Kidney epithelial cell (primary cell): Measurements from ENCODE around the gene DARS1. TPM values are rescaled to one million over a fixed set of nuclear protein-coding genes. Genes with fewer than 3 reads are reported as not detected.

Experiments used
- DNase-seq: peaks from one replicate; pipeline ENCODE4 v3.0.0-alpha.2; 2010; ENCODE audit warnings: low read depth
- H3K27me3 ChIP-seq: 2 replicates; pipeline ENCODE4 v1.6.0; 2011; ENCODE audit warnings: low read length; ENCODE audit not compliant: control insufficient read depth, insufficient read depth
- H3K36me3 ChIP-seq: 2 replicates; pipeline ENCODE4 v1.5.1; 2011; ENCODE audit warnings: low read length; ENCODE audit not compliant: control insufficient read depth, insufficient read depth
- H3K4me3 ChIP-seq: 2 replicates; pipeline ENCODE4 v1.5.1; 2011; ENCODE audit warnings: low read depth, mild to moderate bottlenecking, control low read depth, low read length
- CTCF ChIP-seq: IDR thresholded peaks from 2 replicates; pipeline ENCODE4 v1.5.1; 2011; ENCODE audit warnings: mild to moderate bottlenecking, moderate library complexity, low read length, control low read depth, inconsistent platforms; ENCODE audit not compliant: insufficient read depth, poor library complexity, severe bottlenecking
- total RNA-seq: library from RNA; depleted of rRNA; stranded (reverse); fragments of >200 nt; gene quantifications from 2 replicates; pipeline ENCODE4 v1.2.3, GENCODE V29; 2015

The DARS1 gene
- total RNA-seq, 1 donor from 2014 or later, result 69.4 TPM

GRCh38 chr2:135875491-135876065 lies 109.8 kb downstream of the DARS1 start:
- Histone ChIP-seq H3K36me3 (no peaks in the 10 kb centered on the region), H3K4me3 (peak overlapping the region; percentile 77), H3K27me3 (no peaks in the 10 kb centered on the region)
- TF ChIP-seq CTCF, result no peak
- peak; percentile 9 for DNase-seq

- no peak for DNase-seq
- peak overlapping the region; percentile 77 for H3K4me3 ChIP-seq
- no peak for TF ChIP-seq CTCF
- H3K36me3 ChIP-seq, result no peaks in the 10 kb centered on the region
- no peaks in the 10 kb centered on the region for H3K27me3 ChIP-seq
Observed at GRCh38 chr2:135874777-135875365, 110.6 kb downstream of the DARS1 start.

DNA sequence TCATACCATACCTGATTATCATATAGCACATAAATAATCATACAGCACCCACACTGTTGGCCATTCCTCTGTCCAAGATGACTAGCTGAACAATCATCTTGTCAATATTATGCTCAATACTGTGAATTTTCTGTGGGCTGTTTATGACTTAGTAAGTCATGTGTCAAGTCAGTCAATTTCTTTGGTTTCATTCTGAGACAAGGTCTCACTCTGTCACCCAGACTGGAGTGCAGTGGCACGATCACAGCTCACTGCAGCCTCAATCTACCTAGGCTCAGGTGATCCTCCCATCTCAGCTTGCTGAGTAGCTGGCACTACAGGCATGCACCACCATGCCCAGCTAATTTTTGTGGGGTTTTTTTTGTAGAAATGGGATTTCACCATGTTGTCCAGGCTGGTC lies 114.9 kb downstream of the DARS1 start:
- TF ChIP-seq CTCF, result no peak
- DNase-seq, result no peak
- no peak overlapping the region for H3K4me3 ChIP-seq
- no peaks in the 10 kb centered on the region for H3K36me3 ChIP-seq
- no peaks in the 10 kb centered on the region for H3K27me3 ChIP-seq

DNA sequence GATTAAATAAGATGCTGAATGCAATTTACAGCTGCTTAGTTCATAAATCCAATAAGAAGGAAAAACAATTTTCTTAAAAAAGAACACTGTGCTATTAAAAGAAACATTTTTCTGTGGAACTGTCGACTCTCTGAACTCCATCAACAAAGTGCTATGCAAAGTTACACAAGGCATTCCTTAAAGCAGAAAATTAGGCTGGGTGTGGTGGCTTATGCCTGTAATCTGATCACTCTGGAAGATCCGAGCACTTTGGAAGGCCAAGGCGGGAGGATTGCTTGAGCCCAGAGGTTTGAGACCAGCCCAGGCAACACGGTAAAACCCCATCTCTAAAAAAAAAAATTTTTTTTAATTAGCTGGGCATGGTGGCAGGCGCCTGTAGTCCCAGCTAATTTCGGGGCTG lies 122.2 kb downstream of the DARS1 start:
- Histone ChIP-seq H3K27me3 (no peaks in the 10 kb centered on the region), H3K4me3 (no peak overlapping the region), H3K36me3 (no peaks in the 10 kb centered on the region)
- no peak for TF ChIP-seq CTCF
- no peak for DNase-seq

- Histone ChIP-seq H3K36me3 (no peaks in the 10 kb centered on the region), H3K4me3 (no peak overlapping the region), H3K27me3 (no peaks in the 10 kb centered on the region)
- no peak for TF ChIP-seq CTCF
- no peak for DNase-seq
Observed at GRCh38 chr2:135862718-135863117, 122.7 kb downstream of the DARS1 start.

Other genes starting within 250 kb of the DARS1 start
- 61.9 and 67.9 TPM in 2 replicates for gene UBXN4, start 243.8 kb downstream of the DARS1 start, total RNA-seq
- gene LCT, start 148.4 kb downstream of the DARS1 start, total RNA-seq, result not detected in 2 replicates
- 9.4 and 11.1 TPM in 2 replicates for gene MCM6, start 109.2 kb downstream of the DARS1 start, total RNA-seq
- gene CXCR4, start 132.5 kb upstream of the DARS1 start, total RNA-seq, result 0.68 and 0.88 TPM in 2 replicates